ENCODE measurements around the gene KPTN. TPM values are rescaled to one million over a fixed set of nuclear protein-coding genes. Genes with fewer than 3 reads are reported as not detected.

The KPTN gene
- total and polyA plus RNA-seq, 2 of the 8 experiments (the other 6 are each of a cell fraction or from before 2014, with no cell fraction given) = 23.6 to 31.3 TPM

DNA sequence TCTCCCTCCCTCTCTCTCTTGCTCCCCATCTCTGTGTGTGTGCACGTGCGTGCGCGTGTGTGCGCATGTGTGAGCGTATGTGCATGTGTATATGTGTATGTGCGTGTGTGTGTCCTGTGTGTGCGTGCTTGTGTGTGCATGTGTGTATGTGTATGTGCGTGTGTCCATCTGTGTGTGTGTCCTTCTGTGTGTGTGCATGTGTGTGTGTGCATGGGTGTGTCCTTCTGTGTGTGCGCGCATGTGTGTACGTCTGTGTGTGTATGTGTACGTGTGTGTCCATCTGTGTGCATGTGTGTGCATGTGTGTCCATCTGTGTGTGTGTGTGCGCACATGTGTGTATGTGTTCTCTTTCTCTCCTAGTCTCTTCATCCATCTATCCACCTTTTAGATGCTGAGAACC is 24.5 kb downstream of the KPTN start:
- 84% methylated on average over 14 of the region's 14 CpGs; no CpG with 5 or more reads in 1 of the 2 experiments for WGBS, 2 experiments (ENCODE audit: extremely low coverage in 1 of 2, insufficient coverage in 1 of 2, insufficient read length in 1 of 2, insufficient replicate concordance in 2 of 2, low coverage in 1 of 2, low lambda C conversion rate in 2 of 2, missing lambda C conversion rate in 1 of 2)
- POLR2A ChIA-PET (ENCODE audit: partially characterized antibody) = interaction anchor here (0.8 kb wide), 1 partner anchor 9 kb away, joined by 3 read pairs; no protein-coding TSS in a partner anchor

More for the DNA sequence above, 24.5 kb downstream of the KPTN start:
- Histone ChIP-seq H2AK5ac (ENCODE audit: low read depth, low read length) (peak overlapping the region; percentile 79; the same call in 1 of the 2 replicates), H2AFZ (ENCODE audit: low read length) (no peak overlapping the region), H3K56ac (replicated peaks; ENCODE audit: insufficient read length, low read depth, low read length) (no peak overlapping the region), H2BK5ac (ENCODE audit: low read depth, low read length) (peak overlapping the region; percentile 20), H3K27me3 (replicated peaks in 1 of 4; ENCODE audit: control insufficient read depth in 3 of 4, extremely low read depth in 1 of 4, insufficient read depth in 3 of 4, low read length in 3 of 4) (peaks cover 0 to 17% (median 5%) of the 10 kb centered on the region in 4 experiments; a peak in 4 of 7 replicates), H4K5ac (ENCODE audit: insufficient read length, low read depth, low read length) (no peak overlapping the region), H3K23me2 (ENCODE audit: low read depth, low read length) (peaks cover 2% of the 10 kb centered on the region; the same call in 1 of the 2 replicates), H3K27ac (ENCODE audit: low read depth, low read length) (no peak overlapping the region), H3K9ac (replicated peaks in 1 of 4; ENCODE audit: extremely low read depth in 1 of 4, low read depth in 3 of 4, low read length in 3 of 4) (peak overlapping the region in 1 of 4 experiments; percentile 50; a peak in 2 of 7 replicates), H4K20me1 (replicated peaks in 1 of 2; ENCODE audit: control insufficient read depth in 1 of 2, insufficient read depth in 2 of 2, low read length in 2 of 2) (peaks cover 2 to 6% of the 10 kb centered on the region in 2 experiments), H3K9me3 (ENCODE audit: insufficient read depth in 2 of 2, low read depth in 1 of 2, low read length in 1 of 2) (no peaks in the 10 kb centered on the region; a peak in 1 of 4 replicates), H2BK15ac (ENCODE audit: low read length) (peak overlapping the region; percentile 21; the same call in 1 of the 2 replicates), H3K18ac (ENCODE audit: extremely low read depth, low read length) (no peak overlapping the region), H2BK20ac (ENCODE audit: low read length) (peak overlapping the region; percentile 56; the same call in 1 of the 2 replicates), H3K4me1 (replicated peaks in 1 of 4; ENCODE audit: control insufficient read depth in 3 of 4, insufficient read depth in 4 of 4, low read length in 3 of 4) (peaks cover 0 to 4% (median 0%) of the 10 kb centered on the region in 4 experiments; a peak in 2 of 7 replicates), H3K4me2 (ENCODE audit: insufficient read depth in 1 of 2, low read depth in 2 of 2, low read length in 2 of 2) (peak overlapping the region in 1 of 2 experiments; percentile 22; a peak in 1 of 4 replicates), H2BK12ac (ENCODE audit: low read depth, low read length) (peak overlapping the region; percentile 91), H3K36me3 (ENCODE audit: control insufficient read depth in 2 of 4, insufficient read depth in 4 of 4, low read length in 3 of 4) (peaks cover 0 to 6% (median 0%) of the 10 kb centered on the region in 4 experiments; a peak in 2 of 8 replicates), H3K4me3 (ENCODE audit: extremely low read depth in 1 of 4, insufficient read depth in 2 of 4, low read depth in 3 of 4, low read length in 4 of 4) (no peak overlapping the region), H3K14ac (ENCODE audit: insufficient read length) (no peak overlapping the region), H3K23ac (ENCODE audit: insufficient read length) (no peak overlapping the region), H4K91ac (replicated peaks; ENCODE audit: insufficient read length, low read length) (peak overlapping the region; percentile 34), H3K79me2 (ENCODE audit: control insufficient read depth in 1 of 2, insufficient read depth in 2 of 2, low read length in 2 of 2) (no peaks in the 10 kb centered on the region), H3K4ac (replicated peaks; ENCODE audit: insufficient read length, low read depth, low read length) (no peak overlapping the region), H4K8ac (ENCODE audit: extremely low read depth, insufficient read depth, low read length) (no peak overlapping the region), H3K79me1 (ENCODE audit: low read depth, low read length) (no peaks in the 10 kb centered on the region), H2BK120ac (replicated peaks; ENCODE audit: low read depth, low read length) (no peak overlapping the region)
- FAIRE-seq (no peak), DNase-seq (ENCODE audit: low read depth in 1 of 2, low spot score in 2 of 2) (no peak)
- TF ChIP-seq, protein P1, sequence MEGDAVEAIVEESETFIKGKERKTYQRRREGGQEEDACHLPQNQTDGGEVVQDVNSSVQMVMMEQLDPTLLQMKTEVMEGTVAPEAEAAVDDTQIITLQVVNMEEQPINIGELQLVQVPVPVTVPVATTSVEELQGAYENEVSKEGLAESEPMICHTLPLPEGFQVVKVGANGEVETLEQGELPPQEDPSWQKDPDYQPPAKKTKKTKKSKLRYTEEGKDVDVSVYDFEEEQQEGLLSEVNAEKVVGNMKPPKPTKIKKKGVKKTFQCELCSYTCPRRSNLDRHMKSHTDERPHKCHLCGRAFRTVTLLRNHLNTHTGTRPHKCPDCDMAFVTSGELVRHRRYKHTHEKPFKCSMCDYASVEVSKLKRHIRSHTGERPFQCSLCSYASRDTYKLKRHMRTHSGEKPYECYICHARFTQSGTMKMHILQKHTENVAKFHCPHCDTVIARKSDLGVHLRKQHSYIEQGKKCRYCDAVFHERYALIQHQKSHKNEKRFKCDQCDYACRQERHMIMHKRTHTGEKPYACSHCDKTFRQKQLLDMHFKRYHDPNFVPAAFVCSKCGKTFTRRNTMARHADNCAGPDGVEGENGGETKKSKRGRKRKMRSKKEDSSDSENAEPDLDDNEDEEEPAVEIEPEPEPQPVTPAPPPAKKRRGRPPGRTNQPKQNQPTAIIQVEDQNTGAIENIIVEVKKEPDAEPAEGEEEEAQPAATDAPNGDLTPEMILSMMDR (IDR thresholded peaks at IDR 0.05; ENCODE audit: control extremely low read depth in 1 of 3, insufficient read depth in 1 of 3, low read depth in 1 of 3, low read length in 3 of 3) = no peak
- TF ChIP-seq RNF2 (IDR thresholded peaks at IDR 0.05; ENCODE audit: borderline replicate concordance, low read depth, low read length, missing control alignments, poor library complexity, severe bottlenecking) = peak; percentile 41
- CTCF ChIA-PET (ENCODE audit: partially characterized antibody) = interaction anchor here (1.0 kb wide), 1 partner anchor 48 kb away, joined by 3 read pairs; no protein-coding TSS in a partner anchor

Measured in H1 (cell line).